DND-41 (cell line): Measurements from ENCODE around the gene SLC22A1.

Source experiments
- ATAC-seq: fragments of 200-7000 bp; cut with Tn5 transposase; 3 replicates; pipeline ENCODE4 v1.9.1; 2021; ENCODE audit warnings: low read depth; ENCODE audit not compliant: insufficient read depth
- DNase-seq: peaks from one replicate; pipeline ENCODE4 v3.0.0-alpha.2; 2020
- H2AFZ ChIP-seq: 2 replicates; pipeline ENCODE4 v1.6.0; 2012; ENCODE audit warnings: low read depth, low read length
- H3K27ac ChIP-seq: 2 replicates; pipeline ENCODE4 v1.5.1; 2012; ENCODE audit warnings: low read length, inconsistent platforms
- H3K27me3 ChIP-seq: fragments of 200-600 bp; sonication (generic); 2 replicates; pipeline ENCODE4 v1.6.0; 2012; ENCODE audit warnings: low read length, mild to moderate bottlenecking, inconsistent platforms; ENCODE audit not compliant: insufficient read depth, poor library complexity
- H3K36me3 ChIP-seq: 2 replicates; pipeline ENCODE4 v1.5.1; 2012; ENCODE audit warnings: low read length, inconsistent platforms; ENCODE audit not compliant: insufficient read depth
- H3K4me1 ChIP-seq: 2 replicates; pipeline ENCODE4 v1.5.1; 2012; ENCODE audit warnings: mild to moderate bottlenecking, low read length; ENCODE audit not compliant: insufficient read depth
- H3K4me2 ChIP-seq: 2 replicates; pipeline ENCODE4 v1.6.0; 2012; ENCODE audit warnings: mild to moderate bottlenecking, moderate library complexity, low read length, inconsistent platforms; ENCODE audit not compliant: insufficient read depth
- H3K4me3 ChIP-seq, 2 experiments: fragments of 200-600 bp in 1 of 2; shearing (Covaris generic) in 1 of 2; 2 replicates each; pipeline ENCODE4 v1.5.1; 2012 to 2016; ENCODE audit warnings: inconsistent platforms in 2 of 2, low read length in 2 of 2, mild to moderate bottlenecking in 2 of 2, low read depth in 1 of 2, moderate library complexity in 1 of 2
- H3K79me2 ChIP-seq: 2 replicates; pipeline ENCODE4 v1.6.0; 2012; ENCODE audit warnings: low read length, inconsistent platforms; ENCODE audit not compliant: insufficient read depth
- H3K9ac ChIP-seq: 2 replicates; pipeline ENCODE4 v1.6.0; 2012; ENCODE audit warnings: low read depth, mild to moderate bottlenecking, inconsistent platforms, low read length, moderate library complexity
- H3K9me3 ChIP-seq: 2 replicates; pipeline ENCODE4 v1.5.1; 2012; ENCODE audit warnings: low read length, moderate library complexity, mild to moderate bottlenecking, inconsistent platforms; ENCODE audit not compliant: insufficient read depth, severe bottlenecking
- H4K20me1 ChIP-seq: 2 replicates; pipeline ENCODE4 v1.6.0; 2012; ENCODE audit warnings: low read length; ENCODE audit not compliant: insufficient read depth
- CTCF ChIP-seq: IDR thresholded peaks from 2 replicates; pipeline ENCODE4 v1.5.1; 2012; ENCODE audit warnings: borderline replicate concordance, low read length, moderate library complexity, mild to moderate bottlenecking; ENCODE audit not compliant: poor library complexity, severe bottlenecking; ENCODE audit errors: extremely low read depth
- EZH2 ChIP-seq: IDR thresholded peaks from 3 replicates; pipeline ENCODE4 v1.6.1; 2012; ENCODE audit warnings: borderline replicate concordance, low read depth, mild to moderate bottlenecking, moderate library complexity, low read length, inconsistent platforms; ENCODE audit not compliant: severe bottlenecking

SLC22A1 gene

GRCh38 chr6:160180706-160181105, 59.1 kb downstream of the SLC22A1 start:
- H3K4me2 ChIP-seq, result no peak overlapping the region
- no peaks in the 10 kb centered on the region for H4K20me1 ChIP-seq
- H2AFZ ChIP-seq, result no peak overlapping the region
- H3K79me2 ChIP-seq, result no peaks in the 10 kb centered on the region
- no peak overlapping the region for H3K4me3 ChIP-seq
- no peaks in the 10 kb centered on the region for H3K4me1 ChIP-seq
- DNase-seq (no peak), ATAC-seq (no peak)
- peaks cover 5% of the 10 kb centered on the region for H3K27me3 ChIP-seq
- H3K9ac ChIP-seq, result no peak overlapping the region
- H3K36me3 ChIP-seq, result no peaks in the 10 kb centered on the region
- no peaks in the 10 kb centered on the region for H3K9me3 ChIP-seq
- TF ChIP-seq EZH2 (no peak), CTCF (no peak)
- no peak overlapping the region for H3K27ac ChIP-seq

- no peak overlapping the region for H3K9ac ChIP-seq
- no peaks in the 10 kb centered on the region for H3K36me3 ChIP-seq
- H3K9me3 ChIP-seq, result peaks cover 12% of the 10 kb centered on the region
- no peak overlapping the region for H3K27ac ChIP-seq
- DNase-seq, result no peak
- H2AFZ ChIP-seq, result no peak overlapping the region
- no peak for TF ChIP-seq EZH2
- TF ChIP-seq CTCF, result no peak
- no peaks in the 10 kb centered on the region for H3K79me2 ChIP-seq
- no peak overlapping the region for H3K4me3 ChIP-seq
- no peaks in the 10 kb centered on the region for H4K20me1 ChIP-seq
- no peak overlapping the region for H3K4me2 ChIP-seq
- no peaks in the 10 kb centered on the region for H3K27me3 ChIP-seq
- no peaks in the 10 kb centered on the region for H3K4me1 ChIP-seq
- ATAC-seq, result no peak
Measured at GRCh38 chr6:160188773-160189172, 67.2 kb downstream of the SLC22A1 start.

GRCh38 chr6:160190081-160190480, 68.5 kb downstream of the SLC22A1 start:
- no peak overlapping the region for H3K9ac ChIP-seq
- H3K4me3 ChIP-seq, result no peak overlapping the region
- no peaks in the 10 kb centered on the region for H3K27me3 ChIP-seq
- H3K79me2 ChIP-seq, result no peaks in the 10 kb centered on the region
- TF ChIP-seq CTCF (no peak), EZH2 (no peak)
- no peak overlapping the region for H3K27ac ChIP-seq
- H2AFZ ChIP-seq, result no peak overlapping the region
- H3K9me3 ChIP-seq, result peaks cover 24% of the 10 kb centered on the region
- H3K4me2 ChIP-seq, result no peak overlapping the region
- H4K20me1 ChIP-seq, result no peaks in the 10 kb centered on the region
- DNase-seq (no peak), ATAC-seq (no peak)
- no peaks in the 10 kb centered on the region for H3K4me1 ChIP-seq
- no peaks in the 10 kb centered on the region for H3K36me3 ChIP-seq

- DNase-seq (no peak), ATAC-seq (no peak)
- Histone ChIP-seq H2AFZ (no peak overlapping the region), H3K4me1 (no peaks in the 10 kb centered on the region), H3K4me3 (no peak overlapping the region), H3K9ac (no peak overlapping the region), H3K36me3 (no peaks in the 10 kb centered on the region), H3K79me2 (no peaks in the 10 kb centered on the region), H3K27me3 (no peaks in the 10 kb centered on the region), H3K27ac (no peak overlapping the region), H3K4me2 (no peak overlapping the region), H3K9me3 (peaks cover 24% of the 10 kb centered on the region), H4K20me1 (no peaks in the 10 kb centered on the region)
- TF ChIP-seq EZH2 (no peak), CTCF (no peak)
Measured at GRCh38 chr6:160190973-160191372, 69.4 kb downstream of the SLC22A1 start.
